ENCODE data around the gene IQGAP2.

IQGAP2 gene

DNA sequence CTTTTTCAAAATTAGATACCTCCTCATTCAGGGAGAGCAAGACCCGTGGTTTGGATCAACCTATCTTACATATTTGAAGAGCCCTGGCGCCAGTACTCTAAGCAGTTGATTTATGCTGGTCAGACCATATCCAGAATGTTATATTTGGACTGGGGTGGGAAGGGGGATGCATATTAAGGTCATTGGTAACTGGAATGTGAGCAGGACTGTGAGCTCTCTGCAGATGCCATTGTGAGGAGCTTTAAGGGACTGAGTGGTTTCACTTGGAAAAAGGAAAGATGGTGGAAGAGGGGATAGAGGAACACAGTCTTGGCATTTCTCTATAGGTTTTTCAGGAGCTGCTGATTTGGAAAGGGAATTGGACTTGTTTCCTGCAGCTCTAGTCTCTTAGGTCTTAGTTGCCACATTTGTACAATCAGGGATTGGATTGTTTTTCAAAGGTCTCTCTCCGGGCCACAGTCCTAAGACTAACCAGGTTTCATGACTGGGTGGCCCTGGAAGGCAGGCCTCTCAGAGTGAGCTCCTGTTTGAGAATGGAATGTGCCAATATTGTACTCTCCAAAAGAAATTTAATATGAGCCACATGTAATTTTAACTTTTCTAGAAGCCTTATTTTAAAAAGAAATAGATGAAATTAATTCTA is 287.1 kb downstream of the IQGAP2 start:
- Histone ChIP-seq H3K9me2 (replicated peaks; ENCODE audit: low read depth, low read length) (no peaks in the 10 kb centered on the region), H3F3A (ENCODE audit: low read depth) (no peaks in the 10 kb centered on the region), H3K9ac (ENCODE audit: low read depth, low read length, poor library complexity, severe bottlenecking) (no peak overlapping the region), H3K4me3 (ENCODE audit: low read length, poor library complexity, severe bottlenecking) (no peak overlapping the region), H3K27me3 (ENCODE audit: insufficient read depth, low read length, poor library complexity, severe bottlenecking) (no peaks in the 10 kb centered on the region), H2AFZ (ENCODE audit: low read length) (no peak overlapping the region), H4K20me1 (ENCODE audit: insufficient read depth, low read length, poor library complexity, severe bottlenecking) (no peaks in the 10 kb centered on the region), H3K36me3 (ENCODE audit: insufficient read depth, low read length) (peaks cover 34% of the 10 kb centered on the region), H3K9me3 (ENCODE audit: insufficient read depth, low read depth, low read length) (no peaks in the 10 kb centered on the region), H3K79me2 (ENCODE audit: insufficient read depth, low read length) (no peaks in the 10 kb centered on the region), H3K4me1 (ENCODE audit: insufficient read depth, low read length, poor library complexity, severe bottlenecking) (peaks cover 50% of the 10 kb centered on the region), H3K4me2 (ENCODE audit: low read depth, low read length, poor library complexity, severe bottlenecking) (no peak overlapping the region)
- TF ChIP-seq EZH2phosphoT487 (IDR thresholded peaks at IDR 0.05; ENCODE audit: borderline replicate concordance), result no peak

DNA sequence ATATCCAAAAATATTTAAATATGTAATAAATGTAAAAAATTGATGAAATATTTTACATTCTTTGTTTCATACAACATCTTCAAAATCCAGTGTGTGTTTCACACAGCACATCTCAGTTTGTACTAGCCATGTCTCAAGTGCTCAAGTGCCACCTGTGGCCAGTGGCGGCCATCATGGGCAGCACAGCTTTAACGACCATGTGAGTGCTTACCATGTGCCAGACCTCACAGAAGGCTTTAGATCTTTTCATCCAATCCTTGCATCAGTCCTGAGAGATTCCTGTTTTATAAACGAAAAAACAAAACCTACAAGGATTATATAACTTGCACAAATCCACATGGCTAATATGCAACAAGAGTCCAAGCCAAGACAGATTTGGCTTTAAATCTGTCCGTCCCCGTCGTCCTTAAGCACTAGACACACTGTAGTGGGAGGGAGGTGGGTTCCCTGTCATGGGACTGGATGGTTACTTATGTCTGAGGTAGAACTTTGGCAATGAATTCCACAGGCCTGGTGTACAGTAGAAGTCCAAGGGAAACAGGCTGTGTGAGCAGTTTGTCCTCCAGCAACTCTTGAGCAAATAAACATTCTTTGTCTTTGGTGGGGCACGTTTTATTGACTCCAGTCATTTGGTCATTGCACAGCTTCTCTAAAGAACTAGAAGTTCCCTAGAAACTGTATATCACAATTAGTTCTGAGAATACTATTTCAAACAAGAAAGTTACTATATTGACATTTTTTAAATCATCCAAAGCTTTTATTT is 287.8 kb downstream of the IQGAP2 start:
- H3K4me3 ChIP-seq (ENCODE audit: low read length, poor library complexity, severe bottlenecking), result no peak overlapping the region
- no peaks in the 10 kb centered on the region for H3K9me2 ChIP-seq (replicated peaks; ENCODE audit: low read depth, low read length)
- no peaks in the 10 kb centered on the region for H4K20me1 ChIP-seq (ENCODE audit: insufficient read depth, low read length, poor library complexity, severe bottlenecking)
- TF ChIP-seq, protein P1, sequence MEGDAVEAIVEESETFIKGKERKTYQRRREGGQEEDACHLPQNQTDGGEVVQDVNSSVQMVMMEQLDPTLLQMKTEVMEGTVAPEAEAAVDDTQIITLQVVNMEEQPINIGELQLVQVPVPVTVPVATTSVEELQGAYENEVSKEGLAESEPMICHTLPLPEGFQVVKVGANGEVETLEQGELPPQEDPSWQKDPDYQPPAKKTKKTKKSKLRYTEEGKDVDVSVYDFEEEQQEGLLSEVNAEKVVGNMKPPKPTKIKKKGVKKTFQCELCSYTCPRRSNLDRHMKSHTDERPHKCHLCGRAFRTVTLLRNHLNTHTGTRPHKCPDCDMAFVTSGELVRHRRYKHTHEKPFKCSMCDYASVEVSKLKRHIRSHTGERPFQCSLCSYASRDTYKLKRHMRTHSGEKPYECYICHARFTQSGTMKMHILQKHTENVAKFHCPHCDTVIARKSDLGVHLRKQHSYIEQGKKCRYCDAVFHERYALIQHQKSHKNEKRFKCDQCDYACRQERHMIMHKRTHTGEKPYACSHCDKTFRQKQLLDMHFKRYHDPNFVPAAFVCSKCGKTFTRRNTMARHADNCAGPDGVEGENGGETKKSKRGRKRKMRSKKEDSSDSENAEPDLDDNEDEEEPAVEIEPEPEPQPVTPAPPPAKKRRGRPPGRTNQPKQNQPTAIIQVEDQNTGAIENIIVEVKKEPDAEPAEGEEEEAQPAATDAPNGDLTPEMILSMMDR (conservative IDR thresholded peaks at IDR 0.05; ENCODE audit: low read length), result no peak
- TF ChIP-seq EZH2phosphoT487 (IDR thresholded peaks at IDR 0.05; ENCODE audit: borderline replicate concordance), result no peak
- H3K79me2 ChIP-seq (ENCODE audit: insufficient read depth, low read length), result no peaks in the 10 kb centered on the region
- no peaks in the 10 kb centered on the region for H3K27me3 ChIP-seq (ENCODE audit: insufficient read depth, low read length, poor library complexity, severe bottlenecking)
- H3K9ac ChIP-seq (ENCODE audit: low read depth, low read length, poor library complexity, severe bottlenecking), result no peak overlapping the region
- peaks cover 43% of the 10 kb centered on the region for H3K4me1 ChIP-seq (ENCODE audit: insufficient read depth, low read length, poor library complexity, severe bottlenecking)
- peaks cover 37% of the 10 kb centered on the region for H3K36me3 ChIP-seq (ENCODE audit: insufficient read depth, low read length)
- no peak overlapping the region for H2AFZ ChIP-seq (ENCODE audit: low read length)
- no peaks in the 10 kb centered on the region for H3K9me3 ChIP-seq (ENCODE audit: insufficient read depth, low read depth, low read length)
- H3F3A ChIP-seq (ENCODE audit: low read depth), result no peaks in the 10 kb centered on the region
- no peak overlapping the region for H3K4me2 ChIP-seq (ENCODE audit: low read depth, low read length, poor library complexity, severe bottlenecking)

DNA sequence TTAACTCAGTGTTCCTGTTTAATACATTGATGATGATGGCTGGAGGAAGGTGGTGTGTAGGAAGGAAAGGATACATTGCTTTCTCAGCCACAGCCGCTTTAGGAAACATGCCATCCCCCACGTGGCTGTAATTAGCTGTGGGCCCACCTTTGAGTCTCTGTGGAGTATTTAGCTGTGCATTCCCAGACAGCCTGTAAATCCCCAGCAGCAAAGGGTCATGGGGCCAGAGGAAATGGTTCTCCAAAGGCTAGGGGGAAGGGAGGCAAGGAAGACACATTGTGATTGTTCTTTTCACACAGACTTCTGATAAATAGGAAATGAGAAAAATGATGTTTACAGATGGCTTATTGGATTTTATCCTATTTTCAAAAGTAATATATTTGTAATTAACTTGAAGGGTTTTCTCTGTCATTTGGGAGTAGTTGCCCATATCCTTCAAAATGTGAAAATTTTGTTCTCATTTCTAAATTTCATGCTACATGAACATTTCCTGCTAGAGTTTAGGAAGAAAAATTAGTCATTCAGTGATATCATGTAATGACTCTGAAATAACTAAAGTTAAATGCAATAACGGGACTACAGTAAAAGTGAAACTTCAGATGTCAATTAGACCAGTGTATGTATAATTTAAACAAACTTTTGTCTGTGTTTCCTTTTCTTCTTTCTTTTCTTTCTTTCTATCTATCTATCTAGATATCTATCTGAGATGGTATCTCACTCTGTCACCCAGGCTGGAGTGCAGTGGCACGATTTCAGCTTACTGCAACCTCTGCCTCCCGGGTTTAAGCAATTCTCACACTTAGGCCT is 288.6 kb downstream of the IQGAP2 start:
- no peak overlapping the region for H2AFZ ChIP-seq (ENCODE audit: low read length)
- H3K36me3 ChIP-seq (ENCODE audit: insufficient read depth, low read length), result peaks cover 42% of the 10 kb centered on the region
- no peaks in the 10 kb centered on the region for H3F3A ChIP-seq (ENCODE audit: low read depth)
- H4K20me1 ChIP-seq (ENCODE audit: insufficient read depth, low read length, poor library complexity, severe bottlenecking), result no peaks in the 10 kb centered on the region
- H3K27me3 ChIP-seq (ENCODE audit: insufficient read depth, low read length, poor library complexity, severe bottlenecking), result no peaks in the 10 kb centered on the region
- H3K4me1 ChIP-seq (ENCODE audit: insufficient read depth, low read length, poor library complexity, severe bottlenecking), result peaks cover 44% of the 10 kb centered on the region
- no peaks in the 10 kb centered on the region for H3K79me2 ChIP-seq (ENCODE audit: insufficient read depth, low read length)
- TF ChIP-seq, protein P1 (conservative IDR thresholded peaks at IDR 0.05; ENCODE audit: low read length), result no peak
- TF ChIP-seq EZH2phosphoT487 (IDR thresholded peaks at IDR 0.05; ENCODE audit: borderline replicate concordance), result no peak
- no peak overlapping the region for H3K9ac ChIP-seq (ENCODE audit: low read depth, low read length, poor library complexity, severe bottlenecking)
- no peaks in the 10 kb centered on the region for H3K9me3 ChIP-seq (ENCODE audit: insufficient read depth, low read depth, low read length)
- H3K4me2 ChIP-seq (ENCODE audit: low read depth, low read length, poor library complexity, severe bottlenecking), result no peak overlapping the region
- no peaks in the 10 kb centered on the region for H3K9me2 ChIP-seq (replicated peaks; ENCODE audit: low read depth, low read length)
- no peak overlapping the region for H3K4me3 ChIP-seq (ENCODE audit: low read length, poor library complexity, severe bottlenecking)
